Activated CD4-positive, alpha-beta T cell treated with anti-CD3 and anti-CD28 coated beads for 36 hours (primary cell): Measurements from ENCODE around the gene GNAI1. TPM values are rescaled to one million over a fixed set of nuclear protein-coding genes. Genes with fewer than 3 reads are reported as not detected.

Experiments used
- ATAC-seq: fragments of 200-7000 bp; cut with Tn5 transposase; one replicate; pipeline ENCODE4 v1.10.0; 2021; ENCODE audit warnings: mild to moderate bottlenecking, moderate library complexity
- CTCF ChIA-PET: fragments of 350-600 bp; sonication (Branson Sonifier 250); formaldehyde crosslinking; loops from one replicate; lab custom pipeline; 2021; ENCODE audit warnings: antibody characterized with exemption; lab: Charles Lee
- POLR2A ChIA-PET: fragments of 350-600 bp; sonication (Branson Sonifier 250); formaldehyde crosslinking; loops from one replicate; lab custom pipeline; 2021; ENCODE audit warnings: antibody characterized with exemption, inconsistent platforms; lab: Charles Lee
- DNase-seq: peaks from one replicate; pipeline ENCODE4 v3.0.0-alpha.2; 2020
- H3K27ac Mint-ChIP-seq: one replicate; pipeline ENCODE4 v1.8.0; 2021; ENCODE audit warnings: mixed read lengths
- H3K27me3 Mint-ChIP-seq: one replicate; pipeline ENCODE4 v1.8.0; 2021; ENCODE audit warnings: mixed read lengths
- H3K36me3 Mint-ChIP-seq: one replicate; pipeline ENCODE4 v1.8.0; 2021; ENCODE audit warnings: low read depth, mixed read lengths
- H3K4me1 Mint-ChIP-seq: one replicate; pipeline ENCODE4 v1.8.0; 2021; ENCODE audit warnings: mixed read lengths
- H3K4me3 Mint-ChIP-seq: one replicate; pipeline ENCODE4 v1.8.0; 2021; ENCODE audit warnings: mild to moderate bottlenecking, moderate library complexity, mixed read lengths
- H3K9me3 Mint-ChIP-seq: one replicate; pipeline ENCODE4 v1.8.0; 2021; ENCODE audit warnings: low read depth, mixed read lengths
- intact Hi-C, 2 experiments: fragments of 100-400 bp; cut with DNase I in 1 of 2; cut with micrococcal nuclease in 1 of 2; formaldehyde crosslinking; loops; one replicate each; pipeline versions ENCODE4 v1.14.2 to v1.15.1; 2022 to 2024; cut with DNase I, micrococcal nuclease
- total RNA-seq, 2 experiments: library from RNA; stranded (reverse); gene quantifications; one replicate each; pipeline ENCODE4 v1.2.3, GENCODE V29; 2021

The GNAI1 gene
- total RNA-seq, 2 experiments from 2014 or later: 3.6 to 4.1 TPM

DNA sequence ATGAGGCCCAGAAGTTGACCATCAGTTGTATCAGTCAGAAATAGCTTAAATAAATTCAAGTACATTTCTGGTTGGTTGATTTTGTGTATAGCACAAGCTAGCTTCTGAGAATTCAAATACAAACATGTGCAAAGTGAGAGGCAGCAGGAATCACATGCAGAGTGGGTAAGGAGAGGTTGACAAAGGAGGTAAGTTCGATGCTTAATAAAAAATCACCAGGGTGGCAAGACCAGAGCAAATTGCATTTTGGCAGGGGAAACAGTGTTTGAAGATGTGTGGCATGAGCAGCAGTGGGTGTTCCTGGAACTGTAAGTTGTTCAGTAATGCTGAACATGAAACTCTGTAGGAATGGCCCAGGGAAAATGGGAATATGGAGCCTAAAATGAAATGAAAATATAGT is 52.6 kb downstream of the GNAI1 start:
- Mint-ChIP-seq H3K27me3 (no peaks in the 10 kb centered on the region), H3K4me3 (no peak overlapping the region), H3K36me3 (no peaks in the 10 kb centered on the region), H3K9me3 (no peaks in the 10 kb centered on the region), H3K4me1 (peaks cover 4% of the 10 kb centered on the region), H3K27ac (no peak overlapping the region)
- intact Hi-C loops: no loop called here
- no peak for DNase-seq
- POLR2A ChIA-PET: no interaction called here
- no peak for ATAC-seq
- CTCF ChIA-PET: no interaction called here

DNA sequence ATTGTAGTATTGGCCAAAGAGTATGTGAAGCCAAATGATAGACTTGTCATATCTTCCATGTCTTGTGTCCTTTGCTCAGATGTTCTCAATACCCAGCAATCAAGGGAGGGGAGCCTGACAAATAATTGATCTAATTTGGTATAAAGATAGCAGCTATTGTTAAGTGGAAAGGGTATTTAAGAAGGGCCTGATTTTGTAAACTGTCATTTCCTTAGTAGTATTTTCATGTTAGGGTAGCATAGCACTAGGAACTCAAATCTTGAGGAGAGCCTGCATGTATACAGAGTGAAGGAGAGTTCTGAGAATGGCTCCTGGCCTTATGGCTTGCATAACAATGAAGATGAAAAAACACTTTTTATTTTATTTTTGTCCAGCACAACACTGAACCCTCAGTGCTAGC is 53.1 kb downstream of the GNAI1 start:
- intact Hi-C loops: no loop called here
- ATAC-seq: no peak
- ChIA-PET CTCF (interaction anchor here (1.0 kb wide), 1 partner anchor 23 kb away, joined by 4 read pairs; no protein-coding TSS in a partner anchor), POLR2A (no interaction called here)
- no peak for DNase-seq
- no peak overlapping the region for H3K27ac Mint-ChIP-seq
- H3K4me3 Mint-ChIP-seq: no peak overlapping the region
- H3K9me3 Mint-ChIP-seq: no peaks in the 10 kb centered on the region
- peaks cover 4% of the 10 kb centered on the region for H3K4me1 Mint-ChIP-seq
- no peaks in the 10 kb centered on the region for H3K27me3 Mint-ChIP-seq
- no peaks in the 10 kb centered on the region for H3K36me3 Mint-ChIP-seq

DNA sequence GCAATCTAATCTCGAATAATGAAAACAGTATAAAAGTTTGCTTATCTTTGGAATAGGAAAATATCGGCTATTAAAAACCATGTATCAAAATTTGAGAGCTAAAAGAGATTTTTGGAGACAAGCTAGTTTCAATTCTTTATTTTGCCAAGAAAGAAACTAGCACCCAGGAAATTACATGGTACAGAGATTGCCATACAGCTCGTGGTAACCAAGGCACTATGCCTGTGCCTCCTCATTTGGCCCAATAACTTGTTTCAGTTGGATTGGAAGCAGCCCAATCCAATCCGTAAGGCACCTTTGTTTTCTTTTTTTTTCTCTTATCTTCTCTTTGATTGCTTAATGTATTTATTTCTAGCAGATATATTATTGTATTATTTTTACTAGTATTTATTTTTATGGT is 55.0 kb downstream of the GNAI1 start:
- no peaks in the 10 kb centered on the region for H3K27me3 Mint-ChIP-seq
- ChIA-PET POLR2A (no interaction called here), CTCF (interaction anchor here (0.9 to 1.4 kb wide), 3 partner anchors 8 to 51 kb away, joined by 3 to 5 read pairs (median 4); no protein-coding TSS in a partner anchor)
- no peaks in the 10 kb centered on the region for H3K4me1 Mint-ChIP-seq
- H3K4me3 Mint-ChIP-seq: no peak overlapping the region
- intact Hi-C loops: no loop called here
- ATAC-seq: no peak
- no peak for DNase-seq
- no peaks in the 10 kb centered on the region for H3K36me3 Mint-ChIP-seq
- H3K9me3 Mint-ChIP-seq: no peaks in the 10 kb centered on the region
- H3K27ac Mint-ChIP-seq: no peak overlapping the region

DNA sequence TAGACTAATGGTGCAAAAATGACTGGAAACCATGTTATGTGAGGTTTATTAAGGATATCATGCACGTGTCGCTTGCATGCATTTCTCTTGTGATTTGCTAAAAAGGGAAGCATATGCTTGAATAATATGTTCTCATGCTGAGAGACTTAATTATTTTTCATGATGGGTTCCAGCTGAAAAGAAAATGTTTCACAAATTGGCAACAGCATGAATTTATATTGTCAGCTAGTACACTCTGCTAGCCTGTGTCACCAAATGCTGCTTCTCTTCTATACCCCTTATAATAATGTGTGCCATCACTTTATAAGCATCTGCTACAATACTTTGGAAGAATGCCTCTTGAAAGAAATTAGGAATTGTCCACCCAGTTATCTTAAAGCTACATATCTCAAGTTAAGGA is 63.0 kb downstream of the GNAI1 start:
- no peaks in the 10 kb centered on the region for H3K9me3 Mint-ChIP-seq
- H3K27me3 Mint-ChIP-seq: peaks cover 2% of the 10 kb centered on the region
- H3K4me1 Mint-ChIP-seq: no peaks in the 10 kb centered on the region
- DNase-seq (no peak), ATAC-seq (no peak)
- H3K4me3 Mint-ChIP-seq: no peak overlapping the region
- H3K27ac Mint-ChIP-seq: no peak overlapping the region
- ChIA-PET CTCF (interaction anchor here (0.6 to 1.7 kb wide), 2 partner anchors 9 to 177 kb away, joined by 3 to 4 read pairs; no protein-coding TSS in a partner anchor), POLR2A (no interaction called here)
- intact Hi-C loops: no loop called here
- H3K36me3 Mint-ChIP-seq: no peaks in the 10 kb centered on the region

DNA sequence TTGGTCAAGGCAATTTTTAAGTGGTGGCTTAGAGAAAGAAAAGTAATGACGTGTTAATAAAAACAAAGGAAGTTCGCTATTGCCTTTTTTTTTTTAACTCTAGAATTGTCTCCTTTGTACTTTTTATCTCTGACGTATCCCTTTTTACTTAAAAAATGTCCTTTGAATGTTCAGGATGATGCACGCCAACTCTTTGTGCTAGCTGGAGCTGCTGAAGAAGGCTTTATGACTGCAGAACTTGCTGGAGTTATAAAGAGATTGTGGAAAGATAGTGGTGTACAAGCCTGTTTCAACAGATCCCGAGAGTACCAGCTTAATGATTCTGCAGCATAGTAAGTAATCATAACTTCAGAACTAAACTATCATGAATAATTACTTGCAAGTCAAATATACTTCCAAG is 64.4 kb downstream of the GNAI1 start:
- Mint-ChIP-seq H3K9me3 (no peaks in the 10 kb centered on the region), H3K36me3 (no peaks in the 10 kb centered on the region), H3K27ac (no peak overlapping the region), H3K4me1 (no peaks in the 10 kb centered on the region), H3K27me3 (peaks cover 2% of the 10 kb centered on the region), H3K4me3 (no peak overlapping the region)
- ATAC-seq: no peak
- ChIA-PET POLR2A (no interaction called here), CTCF (no interaction called here)
- intact Hi-C loops: no loop called here
- DNase-seq: no peak

DNA sequence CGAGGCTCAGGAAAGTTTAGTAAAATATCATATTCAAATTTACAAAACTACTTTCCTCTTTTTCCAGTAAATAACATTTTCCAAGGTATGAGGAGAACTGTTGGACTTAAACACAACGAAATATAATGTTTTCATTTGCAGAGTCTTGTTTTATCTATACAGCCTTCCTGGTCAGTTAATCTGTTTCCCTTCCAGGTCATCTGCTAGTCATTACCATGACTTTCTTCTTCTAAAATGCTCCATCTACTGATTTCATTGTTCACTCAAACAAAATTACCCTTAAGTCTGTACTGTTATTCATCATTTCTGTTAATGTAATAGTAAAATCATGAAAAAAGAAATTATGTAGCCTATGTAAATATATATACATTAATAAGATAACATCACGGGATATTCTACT is 69.8 kb downstream of the GNAI1 start:
- no peak overlapping the region for H3K4me3 Mint-ChIP-seq
- no peaks in the 10 kb centered on the region for H3K36me3 Mint-ChIP-seq
- CTCF ChIA-PET: no interaction called here
- POLR2A ChIA-PET: no interaction called here
- DNase-seq (no peak), ATAC-seq (no peak)
- H3K4me1 Mint-ChIP-seq: no peaks in the 10 kb centered on the region
- intact Hi-C loops: no loop called here
- no peaks in the 10 kb centered on the region for H3K27me3 Mint-ChIP-seq
- no peak overlapping the region for H3K27ac Mint-ChIP-seq
- no peaks in the 10 kb centered on the region for H3K9me3 Mint-ChIP-seq

DNA sequence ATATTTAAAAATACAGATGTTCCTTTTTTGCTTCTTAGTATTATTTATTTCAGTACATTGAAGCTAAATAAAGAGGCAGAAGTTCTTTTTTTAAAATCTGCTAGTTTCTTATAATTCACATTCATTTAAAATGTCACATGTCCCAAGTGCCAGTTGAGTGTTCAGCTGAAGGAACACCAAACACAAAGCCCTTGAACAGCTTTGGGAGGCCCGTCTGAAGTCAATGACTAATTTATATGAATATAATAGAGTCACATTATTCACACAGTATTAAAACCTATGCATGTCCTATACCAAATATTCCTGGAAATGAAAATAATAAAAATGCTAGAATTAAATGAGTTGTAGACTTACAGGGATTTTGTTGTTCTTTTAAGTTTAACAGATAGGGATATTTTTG is 70.3 kb downstream of the GNAI1 start:
- intact Hi-C loops: no loop called here
- Mint-ChIP-seq H3K4me1 (no peaks in the 10 kb centered on the region), H3K36me3 (no peaks in the 10 kb centered on the region), H3K9me3 (no peaks in the 10 kb centered on the region), H3K27me3 (no peaks in the 10 kb centered on the region), H3K27ac (no peak overlapping the region), H3K4me3 (no peak overlapping the region)
- ATAC-seq: no peak
- DNase-seq: no peak
- ChIA-PET POLR2A (no interaction called here), CTCF (no interaction called here)

DNA sequence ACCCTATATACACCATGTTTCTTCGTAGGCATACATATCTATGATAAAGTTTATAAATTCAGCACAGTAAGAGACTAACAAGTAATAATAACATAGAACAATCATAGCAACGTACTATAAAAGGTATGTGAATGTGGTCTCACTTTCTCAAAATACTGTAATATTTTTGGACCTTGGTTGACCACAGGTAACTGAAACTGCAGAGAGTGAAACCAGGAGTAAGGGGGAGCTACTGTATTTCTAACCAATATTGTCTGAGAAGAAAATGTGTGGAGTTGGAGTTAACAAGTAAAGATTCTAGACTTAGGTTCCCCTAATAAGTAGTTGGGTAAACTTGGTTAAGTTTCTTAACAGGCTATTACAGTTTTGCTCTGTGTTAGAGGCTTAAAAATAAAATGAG is 72.1 kb downstream of the GNAI1 start:
- intact Hi-C loops: no loop called here
- no peaks in the 10 kb centered on the region for H3K9me3 Mint-ChIP-seq
- POLR2A ChIA-PET: no interaction called here
- H3K27me3 Mint-ChIP-seq: no peaks in the 10 kb centered on the region
- H3K4me3 Mint-ChIP-seq: no peak overlapping the region
- DNase-seq: no peak
- H3K4me1 Mint-ChIP-seq: no peaks in the 10 kb centered on the region
- CTCF ChIA-PET: no interaction called here
- no peak for ATAC-seq
- peaks cover 7% of the 10 kb centered on the region for H3K36me3 Mint-ChIP-seq
- no peak overlapping the region for H3K27ac Mint-ChIP-seq

DNA sequence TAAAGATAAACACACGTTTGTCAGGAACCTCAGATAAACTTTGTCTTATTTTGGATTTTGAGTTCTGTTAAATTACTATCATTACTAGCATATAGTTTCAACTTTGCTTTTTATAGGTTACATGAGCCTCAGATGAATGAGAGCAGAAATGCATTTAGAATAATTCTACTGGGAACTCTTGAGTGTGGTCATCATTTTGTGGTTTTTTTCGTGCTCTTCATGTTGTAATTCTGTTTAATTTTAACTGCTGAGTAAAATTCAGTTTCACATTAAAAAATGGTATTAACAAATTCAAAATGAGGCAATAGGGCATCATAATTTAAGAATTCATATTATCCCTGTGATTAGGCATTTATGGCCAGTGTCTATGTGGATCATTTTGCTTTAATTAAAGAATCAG is 72.9 kb downstream of the GNAI1 start:
- no peaks in the 10 kb centered on the region for H3K9me3 Mint-ChIP-seq
- DNase-seq: no peak
- intact Hi-C loops: no loop called here
- CTCF ChIA-PET: no interaction called here
- no peaks in the 10 kb centered on the region for H3K4me1 Mint-ChIP-seq
- H3K4me3 Mint-ChIP-seq: no peak overlapping the region
- no peak for ATAC-seq
- H3K36me3 Mint-ChIP-seq: peaks cover 8% of the 10 kb centered on the region
- H3K27me3 Mint-ChIP-seq: no peaks in the 10 kb centered on the region
- no peak overlapping the region for H3K27ac Mint-ChIP-seq
- POLR2A ChIA-PET: no interaction called here

DNA sequence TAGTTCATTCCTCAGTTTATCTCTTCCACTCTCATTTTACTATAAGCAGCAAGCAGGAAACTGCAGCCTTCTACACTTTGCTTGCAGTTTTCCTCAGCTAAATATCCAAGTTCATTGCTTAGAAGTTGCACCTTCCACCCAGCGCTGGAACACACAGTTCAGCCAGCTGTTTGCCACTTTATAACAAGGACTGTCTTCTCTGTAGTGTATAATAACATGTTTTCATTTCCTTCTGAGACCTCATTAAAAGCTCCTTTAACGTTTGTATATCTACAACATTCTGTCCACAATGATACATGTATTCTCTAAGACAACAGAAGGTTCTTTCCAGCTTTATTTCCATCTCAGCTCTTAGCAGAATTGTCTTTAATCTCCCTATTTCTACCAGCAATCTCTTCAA is 74.1 kb downstream of the GNAI1 start:
- H3K36me3 Mint-ChIP-seq: peaks cover 8% of the 10 kb centered on the region
- no peak for ATAC-seq
- POLR2A ChIA-PET: no interaction called here
- DNase-seq: no peak
- intact Hi-C loops: no loop called here
- no peaks in the 10 kb centered on the region for H3K27me3 Mint-ChIP-seq
- no peaks in the 10 kb centered on the region for H3K9me3 Mint-ChIP-seq
- CTCF ChIA-PET: no interaction called here
- H3K4me1 Mint-ChIP-seq: no peaks in the 10 kb centered on the region
- no peak overlapping the region for H3K27ac Mint-ChIP-seq
- H3K4me3 Mint-ChIP-seq: no peak overlapping the region

DNA sequence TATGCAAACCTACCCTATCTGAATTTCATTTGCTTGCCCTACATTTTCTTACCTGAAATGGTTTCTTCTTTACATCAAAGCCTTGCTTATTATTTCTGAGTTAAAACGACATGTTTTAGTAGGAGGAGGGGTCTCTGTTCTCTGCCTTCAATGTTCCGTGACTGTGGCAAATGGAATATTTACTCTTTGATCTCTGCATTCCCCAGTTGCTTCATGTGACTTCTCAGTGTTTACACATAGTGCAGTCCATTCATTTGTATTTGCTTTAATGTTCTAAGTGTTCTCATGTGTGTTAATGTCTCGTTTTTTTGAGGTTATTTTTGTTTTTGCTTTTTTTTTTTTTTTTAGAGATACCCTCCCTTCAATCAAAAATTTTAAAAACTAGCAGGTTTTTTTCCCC is 75.8 kb downstream of the GNAI1 start:
- no peaks in the 10 kb centered on the region for H3K9me3 Mint-ChIP-seq
- POLR2A ChIA-PET: interaction anchor here (0.7 kb wide), 1 partner anchor 419 kb away, joined by 4 read pairs; no protein-coding TSS in a partner anchor
- no peak for ATAC-seq
- DNase-seq: no peak
- CTCF ChIA-PET: no interaction called here
- H3K36me3 Mint-ChIP-seq: peaks cover 8% of the 10 kb centered on the region
- intact Hi-C loops: no loop called here
- no peaks in the 10 kb centered on the region for H3K4me1 Mint-ChIP-seq
- no peak overlapping the region for H3K4me3 Mint-ChIP-seq
- no peaks in the 10 kb centered on the region for H3K27me3 Mint-ChIP-seq
- H3K27ac Mint-ChIP-seq: no peak overlapping the region

DNA sequence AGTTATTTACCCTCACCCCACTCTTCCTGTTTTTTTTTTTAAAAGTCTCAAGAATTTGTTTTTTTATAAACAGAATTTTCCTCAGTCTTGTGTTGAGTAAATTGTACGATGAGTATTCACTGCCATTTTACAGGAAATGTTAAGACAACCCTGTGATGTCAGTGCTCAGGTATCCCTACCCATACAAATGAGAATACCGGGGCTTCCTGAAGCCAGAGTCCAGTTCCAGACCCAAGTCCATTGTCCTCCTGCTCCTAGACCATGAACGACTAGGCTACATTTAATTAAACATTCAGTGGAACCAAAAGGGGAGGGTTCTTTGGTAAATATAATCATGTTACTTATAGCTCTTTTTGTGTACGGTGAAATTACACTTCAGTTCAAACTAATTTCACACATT is 79.2 kb downstream of the GNAI1 start:
- H3K4me1 Mint-ChIP-seq: peaks cover 8% of the 10 kb centered on the region
- ATAC-seq: no peak
- peaks cover 8% of the 10 kb centered on the region for H3K36me3 Mint-ChIP-seq
- H3K27ac Mint-ChIP-seq: no peak overlapping the region
- intact Hi-C loops: no loop called here
- ChIA-PET POLR2A (no interaction called here), CTCF (interaction anchor here (0.6 kb wide), 1 partner anchor 28 kb away, joined by 3 read pairs; no protein-coding TSS in a partner anchor)
- no peaks in the 10 kb centered on the region for H3K9me3 Mint-ChIP-seq
- no peak overlapping the region for H3K4me3 Mint-ChIP-seq
- H3K27me3 Mint-ChIP-seq: no peaks in the 10 kb centered on the region
- no peak for DNase-seq

DNA sequence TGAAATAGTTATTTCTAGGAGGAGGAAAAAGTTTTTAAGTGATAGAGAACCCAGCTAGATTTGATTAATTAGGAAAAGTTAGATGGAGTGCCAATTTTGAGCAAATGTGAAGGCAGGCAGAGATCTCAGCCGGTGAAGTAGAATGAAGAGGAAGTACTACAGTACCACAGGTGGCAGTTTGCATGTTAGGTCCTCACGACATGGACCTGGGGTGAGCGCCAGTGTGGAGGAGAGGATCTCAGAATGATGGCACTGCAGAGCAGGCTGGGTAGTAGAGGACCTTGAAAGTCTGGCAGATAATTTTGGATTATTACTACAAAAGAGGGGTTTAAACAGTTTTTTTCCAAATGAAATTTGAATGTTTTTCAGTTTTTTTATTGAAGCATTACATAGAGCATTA is 81.1 kb downstream of the GNAI1 start:
- intact Hi-C loops: loop anchor here (1.0 to 5.0 kb wide), 2 partner anchors 38 to 80 kb away; no protein-coding TSS in a partner anchor
- H3K9me3 Mint-ChIP-seq: no peaks in the 10 kb centered on the region
- peaks cover 14% of the 10 kb centered on the region for H3K4me1 Mint-ChIP-seq
- H3K27ac Mint-ChIP-seq: no peak overlapping the region
- DNase-seq (no peak), ATAC-seq (no peak)
- H3K4me3 Mint-ChIP-seq: no peak overlapping the region
- CTCF ChIA-PET: no interaction called here
- H3K27me3 Mint-ChIP-seq: peaks cover 2% of the 10 kb centered on the region
- peaks cover 7% of the 10 kb centered on the region for H3K36me3 Mint-ChIP-seq
- POLR2A ChIA-PET: no interaction called here
